Stimulated activated effector memory CD8-positive, alpha-beta T cell treated with anti-CD3 and anti-CD28 coated beads, Interleukin-12 subunit alpha, Interleukin-12 subunit beta, amount 100 ng/mL, for 72 hours (primary cell): ENCODE measurements around the gene METAP2.

Experiments used
- ATAC-seq: fragments of 150-1000 bp; cut with Tn5 transposase; 2 replicates; pipeline ENCODE4 v1.10.0; 2021
- DNase-seq, 2 donors: peaks; one replicate each; pipeline ENCODE4 v3.0.0; 2021 to 2022; ENCODE audit warnings: low spot score in 2 of 2
- H3K27ac Mint-ChIP-seq: one replicate; pipeline ENCODE4 v1.8.0; 2022; ENCODE audit warnings: mild to moderate bottlenecking, mixed read lengths
- H3K36me3 Mint-ChIP-seq: one replicate; pipeline ENCODE4 v1.8.0; 2022; ENCODE audit warnings: mild to moderate bottlenecking, mixed read lengths
- H3K4me1 Mint-ChIP-seq: one replicate; pipeline ENCODE4 v1.8.0; 2022; ENCODE audit warnings: mixed read lengths
- H3K4me3 Mint-ChIP-seq: one replicate; pipeline ENCODE4 v1.8.0; 2022; ENCODE audit warnings: mild to moderate bottlenecking, mixed read lengths
- H3K9me3 Mint-ChIP-seq: one replicate; pipeline ENCODE4 v1.8.0; 2022; ENCODE audit warnings: mixed read lengths

The METAP2 gene

GRCh38 chr12:95546491-95546813 is 72.5 kb downstream of the METAP2 start:
- ATAC-seq = no peak

GRCh38 chr12:95547522-95548055 is 73.6 kb downstream of the METAP2 start:
- peak; percentile 35 for ATAC-seq
- Mint-ChIP-seq H3K36me3 (no peaks in the 10 kb centered on the region), H3K4me3 (peak overlapping the region; percentile 69), H3K4me1 (no peaks in the 10 kb centered on the region), H3K27ac (no peak overlapping the region), H3K9me3 (no peaks in the 10 kb centered on the region)
- DNase-seq = no peak

More at GRCh38 chr12:95546491-95546813, 72.5 kb downstream of the METAP2 start:
- Mint-ChIP-seq H3K4me1 (no peaks in the 10 kb centered on the region), H3K9me3 (no peaks in the 10 kb centered on the region), H3K36me3 (no peaks in the 10 kb centered on the region), H3K4me3 (no peak overlapping the region), H3K27ac (no peak overlapping the region)
- DNase-seq = no peak

GRCh38 chr12:95548056-95548538 is 74.1 kb downstream of the METAP2 start:
- Mint-ChIP-seq H3K27ac (no peak overlapping the region), H3K36me3 (no peaks in the 10 kb centered on the region), H3K4me1 (no peaks in the 10 kb centered on the region), H3K4me3 (peak overlapping the region; percentile 69), H3K9me3 (no peaks in the 10 kb centered on the region)
- ATAC-seq (peak; percentile 55), DNase-seq (peak in 1 of 2 donors; percentile 7)

- Mint-ChIP-seq H3K36me3 (no peaks in the 10 kb centered on the region), H3K4me3 (peak overlapping the region; percentile 69), H3K4me1 (no peaks in the 10 kb centered on the region), H3K9me3 (no peaks in the 10 kb centered on the region), H3K27ac (peak overlapping the region; percentile 45)
- DNase-seq (peak; percentile 40 to 58), ATAC-seq (peak; percentile 87)
Measured at GRCh38 chr12:95548539-95549391, 74.8 kb downstream of the METAP2 start.

- ATAC-seq (no peak), DNase-seq (no peak)
- H3K4me1 Mint-ChIP-seq = no peaks in the 10 kb centered on the region
- peak overlapping the region; percentile 69 for H3K4me3 Mint-ChIP-seq
- no peaks in the 10 kb centered on the region for H3K9me3 Mint-ChIP-seq
- peak overlapping the region; percentile 45 for H3K27ac Mint-ChIP-seq
- H3K36me3 Mint-ChIP-seq = no peaks in the 10 kb centered on the region
Measured at GRCh38 chr12:95549392-95550084, 75.6 kb downstream of the METAP2 start.

GRCh38 chr12:95551305-95551704 is 77.4 kb downstream of the METAP2 start, which contains the start of gene USP44:
Gene USP44 (minus strand): TSS chr12:95551476. CDS start chr12:95534256, 17,220 bp downstream.
- Mint-ChIP-seq H3K9me3 (no peaks in the 10 kb centered on the region), H3K36me3 (no peaks in the 10 kb centered on the region), H3K4me1 (no peaks in the 10 kb centered on the region), H3K27ac (no peak within 1 kb of the TSS), H3K4me3 (peak within 1 kb of the TSS; percentile 1)
- no peak for ATAC-seq
- DNase-seq = no peak

- Mint-ChIP-seq H3K4me3 (peak overlapping the region; percentile 1), H3K36me3 (no peaks in the 10 kb centered on the region), H3K4me1 (no peaks in the 10 kb centered on the region), H3K27ac (no peak overlapping the region), H3K9me3 (no peaks in the 10 kb centered on the region)
- DNase-seq = no peak
- no peak for ATAC-seq
Measured at GRCh38 chr12:95551913-95552516, 78.1 kb downstream of the METAP2 start.

- Mint-ChIP-seq H3K36me3 (no peaks in the 10 kb centered on the region), H3K27ac (no peak overlapping the region), H3K4me1 (no peaks in the 10 kb centered on the region), H3K4me3 (peak overlapping the region; percentile 15), H3K9me3 (no peaks in the 10 kb centered on the region)
- ATAC-seq = no peak
- DNase-seq = no peak
Measured at GRCh38 chr12:95553197-95553943, 79.4 kb downstream of the METAP2 start.

- H3K9me3 Mint-ChIP-seq = no peaks in the 10 kb centered on the region
- H3K4me1 Mint-ChIP-seq = no peaks in the 10 kb centered on the region
- ATAC-seq = no peak
- DNase-seq = no peak
- no peaks in the 10 kb centered on the region for H3K36me3 Mint-ChIP-seq
- no peak overlapping the region for H3K27ac Mint-ChIP-seq
- no peak overlapping the region for H3K4me3 Mint-ChIP-seq
Measured at GRCh38 chr12:95554532-95555071, 80.7 kb downstream of the METAP2 start.

GRCh38 chr12:95557625-95558024 is 83.7 kb downstream of the METAP2 start:
- no peaks in the 10 kb centered on the region for H3K9me3 Mint-ChIP-seq
- no peaks in the 10 kb centered on the region for H3K36me3 Mint-ChIP-seq
- H3K4me3 Mint-ChIP-seq = no peak overlapping the region
- DNase-seq = no peak
- ATAC-seq = no peak
- no peak overlapping the region for H3K27ac Mint-ChIP-seq
- H3K4me1 Mint-ChIP-seq = no peaks in the 10 kb centered on the region
